ELR (cell line): ENCODE measurements around the gene ARHGAP30.

ENCODE experiments used
- DNase-seq: peaks from one replicate; pipeline ENCODE4 v3.0.0-alpha.2; 2015; ENCODE audit warnings: low read depth

Gene ARHGAP30, protein sequence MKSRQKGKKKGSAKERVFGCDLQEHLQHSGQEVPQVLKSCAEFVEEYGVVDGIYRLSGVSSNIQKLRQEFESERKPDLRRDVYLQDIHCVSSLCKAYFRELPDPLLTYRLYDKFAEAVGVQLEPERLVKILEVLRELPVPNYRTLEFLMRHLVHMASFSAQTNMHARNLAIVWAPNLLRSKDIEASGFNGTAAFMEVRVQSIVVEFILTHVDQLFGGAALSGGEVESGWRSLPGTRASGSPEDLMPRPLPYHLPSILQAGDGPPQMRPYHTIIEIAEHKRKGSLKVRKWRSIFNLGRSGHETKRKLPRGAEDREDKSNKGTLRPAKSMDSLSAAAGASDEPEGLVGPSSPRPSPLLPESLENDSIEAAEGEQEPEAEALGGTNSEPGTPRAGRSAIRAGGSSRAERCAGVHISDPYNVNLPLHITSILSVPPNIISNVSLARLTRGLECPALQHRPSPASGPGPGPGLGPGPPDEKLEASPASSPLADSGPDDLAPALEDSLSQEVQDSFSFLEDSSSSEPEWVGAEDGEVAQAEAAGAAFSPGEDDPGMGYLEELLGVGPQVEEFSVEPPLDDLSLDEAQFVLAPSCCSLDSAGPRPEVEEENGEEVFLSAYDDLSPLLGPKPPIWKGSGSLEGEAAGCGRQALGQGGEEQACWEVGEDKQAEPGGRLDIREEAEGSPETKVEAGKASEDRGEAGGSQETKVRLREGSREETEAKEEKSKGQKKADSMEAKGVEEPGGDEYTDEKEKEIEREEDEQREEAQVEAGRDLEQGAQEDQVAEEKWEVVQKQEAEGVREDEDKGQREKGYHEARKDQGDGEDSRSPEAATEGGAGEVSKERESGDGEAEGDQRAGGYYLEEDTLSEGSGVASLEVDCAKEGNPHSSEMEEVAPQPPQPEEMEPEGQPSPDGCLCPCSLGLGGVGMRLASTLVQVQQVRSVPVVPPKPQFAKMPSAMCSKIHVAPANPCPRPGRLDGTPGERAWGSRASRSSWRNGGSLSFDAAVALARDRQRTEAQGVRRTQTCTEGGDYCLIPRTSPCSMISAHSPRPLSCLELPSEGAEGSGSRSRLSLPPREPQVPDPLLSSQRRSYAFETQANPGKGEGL

GRCh38 chr1:161069731-161070270 lies at the start of gene ARHGAP30:
Gene ARHGAP30, minus strand, starts transcription at chr1:161069891. Its CDS starts 267 bp downstream, at chr1:161069624.
- no peak for DNase-seq

GRCh38 chr1:161117759-161118581 lies 48.3 kb upstream of the ARHGAP30 start, which contains the start of the genes NIT1 and PFDN2:
Gene NIT1, plus strand, starts transcription at chr1:161118105. Its CDS starts 72 bp downstream, at chr1:161118177.
Gene PFDN2, minus strand, starts transcription at chr1:161118037. Its CDS starts 11 bp downstream, at chr1:161118026.
- peak; percentile 92 for DNase-seq

DNA sequence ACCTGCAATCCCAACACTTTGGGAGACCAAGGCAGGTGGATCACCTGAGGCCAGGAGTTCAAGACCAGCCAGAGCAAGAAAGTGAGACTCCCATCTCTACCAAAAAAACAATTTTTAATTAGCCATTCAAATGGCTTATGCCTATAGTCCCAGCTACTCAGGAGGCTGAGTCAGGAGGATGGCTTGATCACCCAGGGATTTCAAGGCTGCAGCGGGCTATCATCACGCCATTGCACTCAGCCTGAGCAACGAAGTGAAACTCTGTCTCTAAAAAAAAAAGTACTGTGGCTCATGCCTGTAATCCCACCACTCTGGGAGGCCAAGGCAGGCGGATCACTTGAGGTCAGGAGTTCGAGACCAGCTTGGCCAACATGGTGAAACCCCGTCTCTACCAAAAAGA lies 46.3 kb upstream of the ARHGAP30 start:
- DNase-seq: peak; percentile 53

GRCh38 chr1:161115132-161115711 lies 45.5 kb upstream of the ARHGAP30 start:
- peak; percentile 99 for DNase-seq

DNA sequence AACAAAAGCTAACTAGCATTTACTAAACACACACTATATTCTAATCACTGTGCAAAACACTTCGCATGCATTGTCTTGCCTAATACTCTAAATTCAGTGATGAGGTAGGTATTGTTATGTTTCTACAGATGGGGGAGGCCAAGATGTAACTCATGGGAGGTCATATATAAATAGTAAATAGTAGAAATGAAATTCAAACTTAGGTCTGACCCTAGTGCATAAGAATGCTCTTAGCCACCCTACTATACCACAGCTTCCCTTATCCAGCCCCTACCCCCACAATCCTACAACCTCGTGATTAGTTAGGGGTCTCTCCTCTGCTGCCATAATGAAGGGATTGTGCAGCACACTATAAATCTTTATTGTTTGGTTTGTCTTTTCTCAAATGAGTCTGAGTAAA lies 44.9 kb upstream of the ARHGAP30 start:
- DNase-seq: peak; percentile 61

GRCh38 chr1:161113915-161114314 lies 44.2 kb upstream of the ARHGAP30 start:
- no peak for DNase-seq

- DNase-seq: no peak
Observed at GRCh38 chr1:161111527-161111926, 41.8 kb upstream of the ARHGAP30 start.

GRCh38 chr1:161111117-161111516 lies 41.4 kb upstream of the ARHGAP30 start:
- no peak for DNase-seq

DNA sequence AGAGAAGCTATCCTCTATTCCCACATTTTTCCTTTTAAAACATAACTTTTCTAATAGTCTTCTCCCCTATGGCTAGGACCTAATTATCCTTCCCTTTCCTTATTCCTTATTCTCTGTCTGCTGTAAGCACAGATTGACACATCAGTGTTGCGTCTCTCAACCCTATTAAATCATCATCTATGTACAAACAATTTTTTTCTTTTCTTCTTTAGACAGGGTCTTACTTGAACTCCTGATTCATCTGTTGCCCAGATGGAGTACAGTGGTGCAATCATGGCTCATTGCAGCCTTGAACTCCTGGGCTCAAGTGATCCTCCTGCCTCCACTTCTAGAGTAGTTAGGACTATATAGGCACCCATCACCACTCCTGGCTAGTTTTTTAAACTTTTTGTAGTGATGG lies 36.7 kb upstream of the ARHGAP30 start:
- no peak for DNase-seq

DNA sequence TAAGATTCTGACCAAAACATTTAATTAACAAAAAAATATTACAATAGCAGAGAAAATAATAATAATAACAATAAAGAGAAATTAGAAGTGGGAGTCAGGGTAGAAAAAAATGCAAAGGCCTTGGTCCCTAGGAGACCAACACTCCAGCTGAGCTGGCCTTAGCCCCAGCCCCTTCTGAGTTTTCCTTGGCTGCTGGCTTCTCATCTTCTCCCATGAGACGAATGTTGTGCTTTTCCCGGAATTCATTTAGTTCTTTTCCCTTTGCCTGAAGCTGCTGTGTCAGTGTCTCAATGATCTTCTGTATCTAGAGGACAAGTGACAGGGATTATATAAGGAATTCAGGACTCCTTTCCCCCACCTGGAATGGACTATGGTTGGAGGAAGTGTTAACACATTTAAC lies 30.9 kb upstream of the ARHGAP30 start:
- no peak for DNase-seq

GRCh38 chr1:161099090-161099802 lies 29.6 kb upstream of the ARHGAP30 start:
- DNase-seq: no peak

DNA sequence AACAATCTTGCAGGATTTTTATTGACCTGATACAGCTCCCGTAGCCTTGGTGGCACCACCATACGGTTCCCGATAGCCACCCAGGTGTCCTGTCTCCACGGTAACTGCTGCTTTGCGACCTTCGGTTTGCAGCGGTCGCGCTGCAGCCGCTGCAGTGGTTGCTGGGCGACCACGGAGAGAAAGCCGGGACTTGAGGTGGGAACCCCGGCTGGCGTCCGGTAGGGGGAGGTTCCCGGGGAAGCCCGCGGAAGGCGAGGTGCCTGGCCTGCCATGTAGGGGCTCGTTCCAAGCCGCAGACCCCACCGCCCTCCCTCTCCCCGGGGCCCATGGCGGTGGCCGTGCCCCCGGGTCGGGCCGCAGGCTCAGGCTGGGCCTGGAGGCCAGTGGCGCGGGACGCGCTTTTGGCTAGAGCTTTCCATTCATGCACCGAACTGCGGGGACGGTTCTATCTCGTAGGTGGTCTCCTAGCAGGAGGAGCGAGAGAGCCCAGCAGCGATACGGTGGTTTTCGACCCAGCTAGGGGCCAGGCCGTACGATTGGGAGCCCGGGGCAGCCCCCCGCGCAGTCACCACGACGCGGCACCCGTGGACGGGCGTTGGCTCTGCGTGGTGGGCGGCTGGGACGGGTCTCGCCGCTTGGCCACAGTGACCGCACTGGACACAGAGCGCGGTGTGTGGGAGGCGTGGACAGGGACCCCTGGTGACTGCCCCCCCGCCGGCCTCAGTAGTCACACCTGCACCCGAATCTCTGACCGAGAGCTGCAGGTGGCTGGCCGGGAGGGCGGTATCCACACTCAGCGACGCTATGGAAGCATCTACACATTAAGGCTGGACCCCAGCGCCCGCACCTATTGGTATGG lies 28.7 kb upstream of the ARHGAP30 start, which contains the start of gene KLHDC9:
TSS of gene KLHDC9 (plus strand) at position 152 of the 859 bp plus-strand sequence. CDS start at position 327, 175 bp downstream.
- peak; percentile 89 for DNase-seq

- no peak for DNase-seq
Observed at GRCh38 chr1:161096530-161096929, 26.8 kb upstream of the ARHGAP30 start.

- DNase-seq: no peak
Observed at GRCh38 chr1:161096015-161096414, 26.3 kb upstream of the ARHGAP30 start.

- DNase-seq: no peak
Observed at GRCh38 chr1:161095230-161095629, 25.5 kb upstream of the ARHGAP30 start.

DNA sequence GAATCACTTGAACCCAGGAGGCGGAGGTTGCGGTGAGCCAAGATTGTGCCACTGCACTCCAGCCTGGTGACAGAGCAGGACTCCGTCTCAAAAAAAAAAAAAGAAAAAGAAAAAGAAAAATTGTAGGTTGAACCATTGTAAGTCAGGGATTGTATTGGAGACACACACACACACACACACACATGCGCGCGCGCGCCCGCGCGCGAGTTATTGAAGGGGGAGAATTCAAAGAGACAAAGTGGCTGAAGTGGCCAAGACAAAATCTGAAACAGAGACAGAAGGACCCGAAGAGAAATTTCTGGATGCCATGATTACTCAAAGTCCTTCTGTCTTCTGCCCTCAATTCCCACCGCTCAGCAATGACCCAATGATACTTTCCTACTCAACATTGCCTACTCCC lies 24.8 kb upstream of the ARHGAP30 start:
- no peak for DNase-seq

DNA sequence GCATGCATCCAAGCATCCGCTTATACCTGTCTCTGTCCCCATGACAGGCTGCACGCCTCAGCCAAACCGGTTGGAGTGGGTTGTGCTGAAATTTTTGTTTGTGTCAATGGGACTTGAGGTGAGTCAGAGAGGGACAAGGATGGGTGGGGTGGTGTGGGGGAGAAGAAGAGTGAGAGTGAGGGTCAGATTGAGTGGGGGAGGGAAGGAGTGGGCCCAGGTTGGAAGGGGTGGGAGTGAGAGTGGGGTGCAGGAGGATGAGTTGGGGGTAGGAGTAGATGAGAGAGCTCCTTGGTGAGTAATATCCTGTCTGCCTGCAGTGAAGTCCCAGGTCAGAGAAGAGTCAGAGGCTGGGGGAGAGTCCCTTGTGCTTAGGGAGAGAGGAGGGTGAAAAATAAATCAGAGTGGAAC lies 22.9 kb upstream of the ARHGAP30 start:
- DNase-seq: peak; percentile 78

- no peak for DNase-seq
Observed at GRCh38 chr1:161091796-161092507, 22.3 kb upstream of the ARHGAP30 start.
